Stimulated activated naive CD8-positive, alpha-beta T cell treated with anti-CD3 and anti-CD28 coated beads, Interleukin-15, Interleukin-2, amounts not matched to agents 100 ng/mL and 50 ng/mL, for 24 hours (primary cell): ENCODE data around the gene GPR55.

Experiments
- H3K27ac Mint-ChIP-seq: one replicate; pipeline ENCODE4 v1.8.0; 2021; ENCODE audit warnings: mild to moderate bottlenecking, mixed read lengths
- H3K27me3 Mint-ChIP-seq: one replicate; pipeline ENCODE4 v1.8.0; 2021; ENCODE audit warnings: mixed read lengths
- H3K36me3 Mint-ChIP-seq: one replicate; pipeline ENCODE4 v1.8.0; 2021; ENCODE audit warnings: low read depth, mixed read lengths
- H3K4me1 Mint-ChIP-seq: one replicate; pipeline ENCODE4 v1.8.0; 2021; ENCODE audit warnings: low read depth, mixed read lengths
- H3K4me3 Mint-ChIP-seq: one replicate; pipeline ENCODE4 v1.8.0; 2021; ENCODE audit warnings: mild to moderate bottlenecking, mixed read lengths
- H3K9me3 Mint-ChIP-seq: one replicate; pipeline ENCODE4 v1.8.0; 2021; ENCODE audit warnings: mixed read lengths

GPR55 gene

GRCh38 chr2:230863031-230863430, 62.0 kb downstream of the GPR55 start:
- Mint-ChIP-seq H3K27me3 (peaks cover 19% of the 10 kb centered on the region), H3K36me3 (no peaks in the 10 kb centered on the region), H3K4me3 (no peak overlapping the region), H3K4me1 (peaks cover 61% of the 10 kb centered on the region), H3K9me3 (peaks cover 4% of the 10 kb centered on the region), H3K27ac (no peak overlapping the region)

GRCh38 chr2:230862292-230862691, 62.8 kb downstream of the GPR55 start:
- Mint-ChIP-seq H3K27me3 (peaks cover 25% of the 10 kb centered on the region), H3K4me3 (no peak overlapping the region), H3K9me3 (peaks cover 4% of the 10 kb centered on the region), H3K36me3 (no peaks in the 10 kb centered on the region), H3K27ac (no peak overlapping the region), H3K4me1 (peaks cover 56% of the 10 kb centered on the region)

- Mint-ChIP-seq H3K36me3 (no peaks in the 10 kb centered on the region), H3K9me3 (peaks cover 4% of the 10 kb centered on the region), H3K4me3 (no peak overlapping the region), H3K27me3 (peaks cover 25% of the 10 kb centered on the region), H3K27ac (peak overlapping the region; percentile 9), H3K4me1 (peaks cover 50% of the 10 kb centered on the region)
Observed at GRCh38 chr2:230861552-230862255, 63.3 kb downstream of the GPR55 start.
